IPS-18c (cell line): ENCODE results near the gene PRR7.

Experiments
- H3K4me3 ChIP-seq: 2 replicates; pipeline ENCODE4 v1.7.0; 2013; ENCODE audit warnings: low read depth, mild to moderate bottlenecking, low read length, moderate library complexity; ENCODE audit not compliant: insufficient read depth
- H3K9me3 ChIP-seq: one replicate; pipeline ENCODE4 v1.6.1; 2013; ENCODE audit warnings: mild to moderate bottlenecking, low read length, moderate library complexity; ENCODE audit not compliant: control insufficient read depth, insufficient read depth

The PRR7 gene

GRCh38 chr5:177455661-177456590, 9.3 kb downstream of the PRR7 start:
- no peaks in the 10 kb centered on the region for H3K9me3 ChIP-seq
- peak overlapping the region; percentile 76 for H3K4me3 ChIP-seq

DNA sequence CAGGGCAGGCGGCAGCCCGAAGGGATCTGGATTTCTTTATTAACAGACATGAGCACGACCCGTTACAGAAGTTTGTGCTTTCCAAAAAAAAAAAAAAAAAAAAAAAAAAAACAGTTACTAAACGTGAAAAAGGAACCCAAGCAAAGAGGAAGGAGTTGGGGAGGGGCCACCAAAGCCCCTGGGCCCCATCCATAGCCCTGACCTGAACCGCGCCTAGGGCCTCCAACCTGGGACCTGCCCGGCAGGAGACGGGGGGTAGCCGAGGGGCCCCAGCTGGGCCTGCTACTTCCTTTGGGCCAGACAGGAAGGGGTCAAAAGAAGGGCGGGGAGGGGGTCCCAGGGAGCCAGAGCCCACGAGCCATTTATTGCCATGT, 10.0 kb downstream of the PRR7 start:
- H3K4me3 ChIP-seq, result no peak overlapping the region
- no peaks in the 10 kb centered on the region for H3K9me3 ChIP-seq

DNA sequence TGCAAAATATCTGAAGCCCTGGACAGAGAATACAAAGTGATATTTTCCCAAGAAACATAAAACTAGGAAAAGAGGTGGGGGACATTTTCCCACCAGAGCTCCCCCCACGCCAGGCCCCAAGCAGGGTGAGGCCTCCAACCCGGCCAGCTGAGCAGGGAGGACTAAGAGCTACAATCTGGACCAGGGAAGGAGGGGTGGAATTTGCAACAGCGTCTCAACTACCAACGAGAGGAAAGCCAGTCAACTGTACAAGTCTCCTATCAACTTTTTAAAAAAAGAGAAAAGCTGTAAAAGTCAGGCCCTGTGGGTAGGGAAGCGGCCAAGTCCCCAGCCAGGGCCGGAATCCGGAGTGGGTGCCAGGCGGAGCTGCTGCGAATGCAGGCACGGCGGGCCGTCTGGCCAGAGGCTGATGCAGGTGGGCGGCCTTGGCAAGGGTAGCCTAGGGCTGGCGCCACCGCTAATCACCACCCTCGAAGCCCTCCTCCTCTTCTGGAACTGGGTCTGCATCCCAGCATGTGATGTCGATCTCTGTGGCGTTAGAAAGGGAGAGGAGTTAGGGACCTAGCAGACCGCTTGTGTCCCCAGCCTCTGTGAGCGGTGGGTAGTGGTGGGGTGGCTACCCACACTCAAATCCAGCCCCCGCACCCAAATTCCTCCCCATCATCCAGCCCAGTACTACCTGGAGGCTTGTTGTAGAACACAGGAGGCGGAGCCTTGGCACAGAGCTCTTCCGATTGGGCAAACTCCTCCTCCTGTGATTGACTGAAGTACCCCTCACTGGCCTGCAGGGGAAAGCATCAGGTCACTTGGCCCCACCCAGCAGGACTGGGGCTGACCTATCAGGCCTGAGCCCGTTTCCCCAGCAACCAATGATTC, 10.6 kb downstream of the PRR7 start:
- H3K9me3 ChIP-seq, result no peaks in the 10 kb centered on the region
- H3K4me3 ChIP-seq, result no peak overlapping the region; the same call in 1 of the 2 replicates

- no peaks in the 10 kb centered on the region for H3K9me3 ChIP-seq
- no peak overlapping the region for H3K4me3 ChIP-seq
Measured at GRCh38 chr5:177457852-177458681, 11.5 kb downstream of the PRR7 start.

DNA sequence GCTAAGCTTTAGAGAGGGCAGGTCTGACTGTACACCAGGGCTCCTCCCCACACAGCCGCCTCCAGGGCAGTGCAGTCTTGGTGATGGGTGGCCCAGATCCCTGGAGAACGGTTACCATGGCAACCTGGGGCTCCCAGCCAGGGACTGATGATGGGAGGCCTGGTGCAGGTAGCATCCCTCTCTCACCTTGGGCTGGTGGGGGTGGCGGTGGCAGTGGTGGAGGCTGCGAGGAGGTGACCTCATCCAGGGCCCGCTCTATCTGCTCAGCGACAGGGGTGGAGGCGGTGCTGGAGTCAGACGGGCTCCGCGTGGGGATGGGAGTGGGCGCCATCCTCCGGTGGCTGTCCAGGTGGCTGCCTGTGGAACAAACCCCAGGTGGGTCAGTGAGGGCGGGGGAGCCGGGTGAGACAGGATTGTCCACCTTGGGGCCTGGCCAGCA, 12.3 kb downstream of the PRR7 start:
- Histone ChIP-seq H3K9me3 (no peaks in the 10 kb centered on the region), H3K4me3 (no peak overlapping the region)

GRCh38 chr5:177459357-177459756, 12.7 kb downstream of the PRR7 start:
- Histone ChIP-seq H3K4me3 (no peak overlapping the region), H3K9me3 (no peaks in the 10 kb centered on the region)

DNA sequence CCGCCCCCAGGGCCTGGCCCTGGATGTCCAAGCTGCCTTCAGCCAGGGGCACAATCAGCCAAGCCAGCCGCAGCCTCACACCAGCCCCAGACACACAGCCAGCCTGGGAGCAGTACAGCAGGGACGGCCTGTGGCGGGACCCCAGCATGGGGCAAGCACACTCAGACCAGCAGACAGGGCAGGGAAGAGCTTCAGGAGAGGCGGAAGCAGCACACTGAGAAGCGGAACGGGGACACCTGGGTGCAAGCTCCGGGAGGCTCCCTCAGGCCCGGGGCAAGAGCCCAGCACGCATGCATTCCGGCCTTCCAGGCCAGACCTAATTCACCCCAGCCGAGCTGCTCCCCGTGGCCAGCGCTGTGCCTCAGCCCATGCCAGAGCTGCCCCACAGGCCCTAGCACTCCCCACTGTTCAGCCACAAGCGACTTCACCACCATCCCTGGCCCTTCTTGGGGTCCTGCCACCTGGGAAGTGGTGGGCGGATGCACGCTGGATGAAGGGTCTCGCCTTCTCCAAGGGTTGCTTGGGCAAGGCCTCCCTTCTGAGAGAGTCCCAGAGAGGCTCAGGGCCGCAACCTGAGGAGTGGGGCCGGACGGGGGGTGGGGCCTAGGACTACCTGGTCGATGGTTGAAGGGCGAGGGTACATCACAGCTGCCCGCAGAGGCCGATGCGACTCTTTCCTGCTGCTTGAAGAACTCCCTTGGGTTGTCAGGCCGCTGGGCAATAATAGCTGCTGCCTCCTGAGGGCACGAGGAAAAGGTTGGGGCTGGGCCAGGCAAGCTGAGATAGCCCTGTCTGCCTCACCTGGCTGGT, 13.4 kb downstream of the PRR7 start:
- H3K9me3 ChIP-seq, result no peaks in the 10 kb centered on the region

DNA sequence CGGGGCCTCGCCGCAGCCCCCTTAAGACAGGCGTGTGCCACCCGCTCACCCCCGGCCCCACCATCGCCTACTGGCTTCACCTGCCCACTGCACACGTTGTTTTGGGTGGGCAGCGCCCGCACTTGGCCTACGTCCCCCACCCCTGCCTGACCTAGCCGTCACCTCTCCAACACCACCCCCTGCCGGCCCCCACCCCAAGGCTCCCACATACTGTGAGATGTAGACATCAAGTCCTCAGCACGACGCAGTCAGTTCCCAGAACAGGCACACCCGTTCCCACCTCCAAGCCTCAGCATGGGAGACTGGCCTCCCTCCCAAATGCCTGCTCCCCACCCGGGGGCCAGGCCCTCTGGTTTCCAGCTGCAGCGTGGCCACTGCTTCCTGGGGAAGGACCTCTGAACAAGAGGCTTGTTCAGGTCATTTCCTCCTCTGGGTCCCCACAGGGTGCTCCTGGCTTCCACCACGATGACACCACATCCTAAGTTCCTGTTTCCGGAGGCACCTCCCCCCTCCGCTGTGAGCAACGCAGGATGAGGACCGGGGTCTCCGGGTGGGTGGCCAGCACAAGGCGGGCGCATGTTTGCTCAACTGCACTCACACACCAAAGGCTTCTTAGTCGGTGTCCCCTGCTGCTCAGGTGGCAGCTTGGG, 15.5 kb downstream of the PRR7 start:
- H3K9me3 ChIP-seq, result no peaks in the 10 kb centered on the region
- no peak overlapping the region for H3K4me3 ChIP-seq

More for the DNA sequence above, 13.4 kb downstream of the PRR7 start:
- no peak overlapping the region for H3K4me3 ChIP-seq

DNA sequence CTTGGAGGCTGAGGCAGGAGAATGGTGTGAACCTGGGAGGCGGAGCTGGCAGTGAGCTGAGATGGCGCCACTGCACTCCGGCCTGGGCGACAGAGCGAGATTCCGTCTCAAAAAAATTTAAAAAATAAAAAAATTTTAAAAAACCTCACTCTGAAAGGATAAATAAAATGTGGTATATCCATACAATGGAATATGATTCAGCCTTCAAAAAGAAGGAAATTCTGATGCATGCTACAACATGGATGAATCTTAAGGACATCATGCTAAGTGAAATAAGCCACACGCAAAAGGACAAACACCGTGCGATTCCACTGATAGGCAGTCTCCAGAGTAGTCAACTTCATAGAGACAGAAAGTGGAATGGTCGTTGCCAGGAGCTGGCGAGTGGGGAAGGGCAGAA, 18.4 kb downstream of the PRR7 start:
- Histone ChIP-seq H3K9me3 (no peaks in the 10 kb centered on the region), H3K4me3 (no peak overlapping the region)

DNA sequence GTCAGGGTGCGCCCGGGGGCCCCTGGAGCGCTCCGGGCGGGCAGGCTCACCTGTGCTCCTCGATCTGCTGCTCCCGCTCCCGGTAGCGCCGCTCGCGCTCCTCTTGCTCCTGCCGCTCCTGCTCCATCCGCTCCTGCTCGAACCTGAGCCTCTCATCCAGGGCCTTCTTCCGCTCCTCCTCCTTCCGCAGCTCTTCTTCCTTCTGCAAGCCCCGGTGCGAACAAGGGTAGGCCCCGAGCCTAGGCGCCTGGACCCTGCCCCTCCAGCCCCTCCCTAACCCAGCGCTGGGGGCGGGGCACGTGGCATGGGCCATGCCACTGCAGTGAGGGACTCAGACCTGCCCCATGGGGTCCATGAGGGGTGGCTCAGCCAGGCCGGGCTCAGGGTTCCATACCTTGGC, 20.2 kb downstream of the PRR7 start:
- Histone ChIP-seq H3K9me3 (no peaks in the 10 kb centered on the region), H3K4me3 (no peak overlapping the region)

- Histone ChIP-seq H3K9me3 (no peaks in the 10 kb centered on the region), H3K4me3 (no peak overlapping the region)
Measured at GRCh38 chr5:177467436-177467835, 20.8 kb downstream of the PRR7 start.

GRCh38 chr5:177468329-177468684, 21.7 kb downstream of the PRR7 start:
- Histone ChIP-seq H3K9me3 (no peaks in the 10 kb centered on the region), H3K4me3 (no peak overlapping the region; the same call in 1 of the 2 replicates)

- Histone ChIP-seq H3K9me3 (no peaks in the 10 kb centered on the region), H3K4me3 (no peak overlapping the region)
Measured at GRCh38 chr5:177468685-177469628, 22.3 kb downstream of the PRR7 start.

- Histone ChIP-seq H3K9me3 (no peaks in the 10 kb centered on the region), H3K4me3 (0 out of 2 replicates have a peak overlapping the region, but pooled peaks have one; percentile 10)
Measured at GRCh38 chr5:177469750-177470525, 23.3 kb downstream of the PRR7 start.
